AG09319 (cell line): Measurements from ENCODE around the gene PCDH1.
"Not testable (repeated sequence)": the region's sequence is repeated elsewhere in the genome, so short reads cannot be mapped to it uniquely, and the experiment has no call there.

Source experiments
- DNase-seq: peaks from one replicate; pipeline ENCODE4 v3.0.0-alpha.2; 2010; ENCODE audit warnings: low read depth; ENCODE audit errors: extremely low read depth
- TF ChIP-seq, protein P1 (sequence below): IDR thresholded peaks from 2 replicates; pipeline ENCODE4 v1.5.1; 2011; ENCODE audit warnings: low read depth, mild to moderate bottlenecking, inconsistent platforms, low read length, moderate library complexity

The PCDH1 gene

DNA sequence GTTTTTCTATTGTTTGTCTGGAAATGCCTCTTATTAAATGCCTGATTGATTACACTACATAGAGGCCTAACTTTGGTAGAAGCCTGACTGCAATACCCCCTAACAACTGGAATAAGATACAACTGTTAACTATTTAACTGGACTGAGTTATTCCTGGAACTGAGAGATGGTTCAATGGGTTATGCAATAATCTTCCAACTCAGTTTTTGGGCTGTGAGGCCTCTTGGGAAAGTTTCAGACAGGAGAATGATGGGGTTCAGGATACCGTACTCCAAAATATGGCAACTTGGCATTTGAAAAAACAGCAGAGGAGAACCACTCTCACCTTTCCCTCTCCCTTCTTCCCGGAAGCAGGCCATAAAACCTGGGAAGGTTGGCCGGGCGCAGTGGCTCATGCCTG is 19.2 kb upstream of the PCDH1 start:
- no peak for DNase-seq
- TF ChIP-seq, protein P1, sequence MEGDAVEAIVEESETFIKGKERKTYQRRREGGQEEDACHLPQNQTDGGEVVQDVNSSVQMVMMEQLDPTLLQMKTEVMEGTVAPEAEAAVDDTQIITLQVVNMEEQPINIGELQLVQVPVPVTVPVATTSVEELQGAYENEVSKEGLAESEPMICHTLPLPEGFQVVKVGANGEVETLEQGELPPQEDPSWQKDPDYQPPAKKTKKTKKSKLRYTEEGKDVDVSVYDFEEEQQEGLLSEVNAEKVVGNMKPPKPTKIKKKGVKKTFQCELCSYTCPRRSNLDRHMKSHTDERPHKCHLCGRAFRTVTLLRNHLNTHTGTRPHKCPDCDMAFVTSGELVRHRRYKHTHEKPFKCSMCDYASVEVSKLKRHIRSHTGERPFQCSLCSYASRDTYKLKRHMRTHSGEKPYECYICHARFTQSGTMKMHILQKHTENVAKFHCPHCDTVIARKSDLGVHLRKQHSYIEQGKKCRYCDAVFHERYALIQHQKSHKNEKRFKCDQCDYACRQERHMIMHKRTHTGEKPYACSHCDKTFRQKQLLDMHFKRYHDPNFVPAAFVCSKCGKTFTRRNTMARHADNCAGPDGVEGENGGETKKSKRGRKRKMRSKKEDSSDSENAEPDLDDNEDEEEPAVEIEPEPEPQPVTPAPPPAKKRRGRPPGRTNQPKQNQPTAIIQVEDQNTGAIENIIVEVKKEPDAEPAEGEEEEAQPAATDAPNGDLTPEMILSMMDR, result no peak

DNA sequence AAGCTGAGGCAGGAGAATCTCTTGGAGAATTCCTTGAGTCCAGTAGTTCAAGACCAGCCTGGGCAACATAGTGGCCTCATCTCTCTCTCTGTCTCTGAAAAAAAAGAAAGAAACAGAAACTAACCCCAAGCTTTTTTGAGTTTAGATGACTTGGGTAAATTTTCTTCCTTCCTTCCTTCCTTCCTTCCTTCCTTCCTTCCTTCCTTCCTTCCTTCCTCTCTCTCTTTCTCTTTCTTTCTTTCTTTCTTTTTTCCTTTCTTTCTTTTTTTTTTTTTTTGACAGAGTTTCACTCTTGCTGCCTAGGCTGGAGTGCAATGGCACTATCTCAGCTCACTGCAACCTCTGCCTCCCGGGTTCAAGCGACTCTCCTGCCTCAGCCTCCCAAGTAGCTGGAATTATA is 12.2 kb upstream of the PCDH1 start:
- DNase-seq, result not testable (repeated sequence)

DNA sequence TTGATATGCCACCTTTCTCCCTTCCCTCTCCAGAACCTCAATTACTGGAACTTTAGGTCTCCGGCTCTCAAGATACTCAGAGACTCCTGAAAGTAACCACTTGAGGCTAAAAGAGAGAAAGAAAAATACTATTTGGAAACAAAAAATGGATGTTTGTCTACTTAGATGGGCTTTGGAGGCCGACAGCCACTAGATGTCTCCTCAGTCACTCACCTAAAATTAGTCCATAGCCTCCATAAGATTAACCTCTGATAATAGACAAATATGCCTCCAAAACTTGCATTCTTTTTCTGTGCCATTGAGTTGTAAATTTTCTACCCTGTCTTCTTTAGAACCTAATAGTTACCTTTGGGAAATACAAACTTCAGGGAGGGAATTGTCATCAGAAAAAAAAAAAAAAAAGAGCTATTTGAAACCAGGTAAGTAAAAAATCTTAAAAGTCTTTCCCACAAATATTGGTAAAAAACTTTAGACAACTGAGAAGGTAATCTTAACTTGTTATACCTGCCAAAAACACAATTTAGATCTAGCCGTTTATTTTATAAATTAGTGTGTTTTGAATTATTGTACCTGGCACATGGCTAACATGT is 11.2 kb upstream of the PCDH1 start:
- TF ChIP-seq, protein P1, result peak; percentile 39
- no peak for DNase-seq

DNA sequence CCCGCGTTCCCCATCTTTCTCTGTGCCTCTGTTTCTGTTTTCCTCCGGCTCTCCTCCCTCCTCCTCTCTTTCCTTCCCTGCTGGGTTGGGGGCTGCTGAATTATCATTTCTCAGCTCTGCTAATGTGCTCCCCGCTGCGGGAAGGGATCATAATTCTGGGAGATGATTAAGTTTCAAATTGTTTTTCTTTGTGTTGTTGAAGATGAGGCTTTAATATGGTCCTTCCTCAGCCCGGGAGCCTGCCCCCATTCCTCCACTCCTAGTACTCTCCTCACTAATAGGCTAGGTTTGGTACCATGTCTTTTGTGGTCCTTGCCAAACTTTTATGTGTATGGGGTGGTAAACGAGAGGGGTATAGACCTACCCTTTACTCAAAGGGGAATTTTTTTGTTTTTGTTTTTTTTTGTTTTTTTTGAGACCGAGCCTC is 5.7 kb upstream of the PCDH1 start:
- no peak for DNase-seq
- TF ChIP-seq, protein P1, result no peak

DNA sequence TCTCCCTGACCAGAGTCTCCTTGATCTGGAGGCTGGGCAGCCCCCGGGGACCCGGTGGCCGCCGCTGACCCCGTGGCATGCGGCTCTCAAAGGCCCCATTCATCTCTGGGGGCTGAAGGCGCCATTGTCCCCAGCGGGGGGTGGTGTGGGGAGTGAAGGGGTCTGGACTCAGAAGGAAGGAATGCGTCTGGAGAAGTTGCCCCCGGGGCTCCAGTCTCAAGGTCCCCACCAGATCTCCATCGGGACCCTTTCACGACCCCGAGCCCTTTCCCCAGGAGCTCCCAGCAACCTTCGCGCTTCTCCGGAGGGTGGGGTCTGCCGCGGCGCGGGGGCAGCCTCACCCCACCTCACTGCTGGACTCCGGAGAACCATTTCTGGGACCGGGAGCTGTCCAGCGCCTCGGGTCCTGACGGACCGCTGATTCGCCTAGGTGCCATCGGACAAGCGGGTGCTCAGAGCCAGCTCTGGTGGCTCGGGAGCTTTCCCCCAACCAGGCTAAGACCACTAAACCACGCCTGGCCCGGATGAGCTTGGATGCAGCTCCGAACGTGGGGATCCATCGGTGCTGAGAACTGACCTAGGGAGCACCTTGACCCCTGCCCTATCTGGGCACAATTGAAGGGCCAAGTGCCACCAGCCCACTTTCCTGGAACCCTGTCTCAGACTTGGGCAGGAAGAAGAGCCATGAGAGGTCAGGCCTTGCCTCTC is 5.1 kb upstream of the PCDH1 start:
- TF ChIP-seq, protein P1, result no peak
- no peak for DNase-seq

DNA sequence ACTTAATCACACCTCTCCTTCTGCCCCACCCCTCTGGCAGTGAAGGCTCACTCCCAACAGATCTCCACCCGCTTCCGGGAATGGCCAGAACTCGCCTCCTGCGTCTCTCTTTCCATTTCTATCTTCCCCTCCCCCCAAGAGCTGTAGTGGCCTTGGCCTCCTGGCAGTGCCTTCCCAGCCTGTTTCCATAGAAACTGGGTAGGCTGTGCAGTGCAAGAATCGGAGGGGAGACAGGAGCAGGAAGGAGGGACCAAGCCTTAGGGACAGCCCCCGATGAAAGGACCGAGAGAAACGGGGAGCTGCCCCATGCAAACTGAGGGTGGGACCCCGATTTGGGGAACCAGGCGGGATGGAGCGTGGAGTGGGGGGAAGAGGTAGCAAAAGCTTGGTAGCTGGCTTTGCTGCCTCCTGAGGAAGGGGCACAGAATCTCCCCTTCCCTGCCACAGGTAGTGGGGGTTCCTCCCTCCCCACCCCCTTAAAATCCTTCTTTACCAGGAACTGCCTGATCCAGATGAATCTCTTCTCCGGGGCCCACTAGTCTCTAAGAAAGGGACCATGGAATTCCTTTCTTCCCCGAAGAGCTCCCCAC is 4.5 kb upstream of the PCDH1 start:
- DNase-seq, result no peak
- TF ChIP-seq, protein P1, result no peak

DNA sequence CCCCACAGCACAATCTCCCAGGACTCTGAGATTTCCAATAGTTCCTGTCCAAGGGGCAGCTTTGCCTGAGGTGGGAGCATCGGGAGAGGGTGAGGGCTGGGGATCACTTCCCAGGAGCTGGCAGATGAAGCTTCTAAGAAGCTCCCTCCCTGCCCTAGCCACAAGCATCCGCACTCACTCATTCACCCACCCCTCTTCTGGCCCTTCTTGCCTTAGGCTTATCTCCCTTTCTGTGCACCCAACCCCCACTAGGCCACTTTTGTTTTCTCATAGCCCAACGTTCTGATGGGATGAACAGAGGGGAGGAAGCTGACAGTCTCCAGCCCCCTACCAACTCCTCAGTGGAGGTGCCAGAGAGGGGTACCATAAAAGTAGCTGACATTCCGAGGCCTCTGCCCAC is 3.7 kb upstream of the PCDH1 start:
- TF ChIP-seq, protein P1, result no peak
- DNase-seq, result no peak
